Upper lobe of right lung (tissue), 1 donor: ENCODE measurements around the gene MAGEA11. TPM values are rescaled to one million over a fixed set of nuclear protein-coding genes. Genes with fewer than 3 reads are reported as not detected.
"Not testable (repeated sequence)": the region's sequence is repeated elsewhere in the genome, so short reads cannot be mapped to it uniquely, and the experiment has no call there.

Source experiments
- ATAC-seq: fragments of 200-7000 bp; cut with Tn5 transposase; one replicate; pipeline ENCODE4 v1.9.1; 2020; ENCODE audit warnings: mild to moderate bottlenecking, moderate library complexity
- DNase-seq: peaks from one replicate; pipeline ENCODE4 v3.0.0-alpha.2; 2020
- H3K27ac ChIP-seq: fragments of 200-600 bp; one replicate; pipeline ENCODE4 v1.8.0; 2022
- H3K27me3 ChIP-seq: fragments of 200-600 bp; one replicate; pipeline ENCODE4 v1.8.0; 2022; ENCODE audit warnings: mild to moderate bottlenecking
- H3K36me3 ChIP-seq: fragments of 200-600 bp; one replicate; pipeline ENCODE4 v1.8.0; 2022
- H3K4me1 ChIP-seq: fragments of 200-600 bp; one replicate; pipeline ENCODE4 v1.8.0; 2022
- H3K4me3 ChIP-seq: fragments of 200-600 bp; one replicate; pipeline ENCODE4 v1.8.0; 2022; ENCODE audit warnings: mild to moderate bottlenecking
- H3K9me3 ChIP-seq: fragments of 200-600 bp; one replicate; pipeline ENCODE4 v1.8.0; 2022
- CTCF ChIP-seq: fragments of 200-600 bp; IDR thresholded peaks from one replicate; pipeline ENCODE4 v1.8.0; 2022; ENCODE audit warnings: antibody characterized with exemption
- intact Hi-C: fragments of 100-400 bp; cut with DNase I; formaldehyde crosslinking; loops from one replicate; pipeline ENCODE4 v1.11.0; 2022
- total RNA-seq: library from RNA; stranded (reverse); fragmentation: NEBNext Ultra II Directional; extraction: Animal tissue kit (Norgen Biotek cat#: 25700); gene quantifications from one replicate; pipeline ENCODE4 v1.2.1, GENCODE V29; 2021
- donor health status: DM: no; HTN: yes; CAD: no; lungs with severe emphysema.

The MAGEA11 gene
- total RNA-seq, 1 donor from 2014 or later = not detected

GRCh38 chrX:149721778-149722177, 9.9 kb downstream of the MAGEA11 start:
- intact Hi-C loops = no loop called here
- TF ChIP-seq CTCF = no peak
- no peak for ATAC-seq
- no peak for DNase-seq
- Histone ChIP-seq H3K4me3 (no peak overlapping the region), H3K27me3 (no peaks in the 10 kb centered on the region), H3K27ac (no peak overlapping the region), H3K4me1 (no peaks in the 10 kb centered on the region), H3K36me3 (no peaks in the 10 kb centered on the region), H3K9me3 (no peaks in the 10 kb centered on the region)

- H3K27ac ChIP-seq, H3K4me3 ChIP-seq, H3K9me3 ChIP-seq, intact Hi-C loops, DNase-seq, H3K4me1 ChIP-seq, H3K36me3 ChIP-seq, H3K27me3 ChIP-seq, ATAC-seq: not testable (repeated sequence)
These were observed 11.8 kb downstream of the MAGEA11 start for GRCh38 chrX:149723583-149724118.

- ATAC-seq, H3K4me1 ChIP-seq, H3K27me3 ChIP-seq, H3K4me3 ChIP-seq, H3K27ac ChIP-seq, intact Hi-C loops, DNase-seq, H3K9me3 ChIP-seq, H3K36me3 ChIP-seq: not testable (repeated sequence)
These were observed 15.4 kb downstream of the MAGEA11 start for GRCh38 chrX:149727308-149727707.

GRCh38 chrX:149742269-149742668, 30.4 kb downstream of the MAGEA11 start:
- H3K27ac ChIP-seq, intact Hi-C loops, H3K4me1 ChIP-seq, H3K36me3 ChIP-seq, DNase-seq, H3K4me3 ChIP-seq, H3K9me3 ChIP-seq, H3K27me3 ChIP-seq, ATAC-seq: not testable (repeated sequence)

- DNase-seq, H3K27ac ChIP-seq, H3K4me1 ChIP-seq, H3K27me3 ChIP-seq, H3K4me3 ChIP-seq, intact Hi-C loops, H3K9me3 ChIP-seq, H3K36me3 ChIP-seq: not testable (repeated sequence)
- ATAC-seq = peak; percentile 37
These were observed 34.6 kb downstream of the MAGEA11 start for GRCh38 chrX:149746390-149747007.

GRCh38 chrX:149757206-149758067, 45.6 kb downstream of the MAGEA11 start:
- no peak for DNase-seq
- no peak for TF ChIP-seq CTCF
- Histone ChIP-seq H3K9me3 (no peaks in the 10 kb centered on the region), H3K4me3 (no peak overlapping the region), H3K36me3 (no peaks in the 10 kb centered on the region), H3K27me3 (no peaks in the 10 kb centered on the region), H3K4me1 (no peaks in the 10 kb centered on the region), H3K27ac (no peak overlapping the region)
- intact Hi-C loops = no loop called here
- ATAC-seq = no peak

GRCh38 chrX:149758068-149758714, 46.3 kb downstream of the MAGEA11 start:
- Histone ChIP-seq H3K36me3 (no peaks in the 10 kb centered on the region), H3K27ac (no peak overlapping the region), H3K4me3 (no peak overlapping the region), H3K27me3 (no peaks in the 10 kb centered on the region), H3K9me3 (no peaks in the 10 kb centered on the region), H3K4me1 (no peaks in the 10 kb centered on the region)
- DNase-seq = no peak
- no peak for ATAC-seq
- intact Hi-C loops = no loop called here
- no peak for TF ChIP-seq CTCF

- H3K27me3 ChIP-seq, H3K36me3 ChIP-seq, ATAC-seq, DNase-seq, H3K4me3 ChIP-seq, H3K4me1 ChIP-seq, H3K27ac ChIP-seq, H3K9me3 ChIP-seq, intact Hi-C loops: not testable (repeated sequence)
These were observed 46.8 kb downstream of the MAGEA11 start for GRCh38 chrX:149758715-149759078.
